Mesenchymal stem cell (in vitro differentiated cells and primary cell): ENCODE measurements around the gene SSBP1. TPM values are rescaled to one million over a fixed set of nuclear protein-coding genes. Genes with fewer than 3 reads are reported as not detected.
A peak's percentile ranks its signal among the peaks of the same experiment; 100 is the strongest.
"Not testable (repeated sequence)": the region's sequence is repeated elsewhere in the genome, so short reads cannot be mapped to it uniquely, and the experiment has no call there.

Source experiments
- DNase-seq: peaks from one replicate; pipeline ENCODE4 v3.0.0-alpha.2; 2013
- H2AFZ ChIP-seq: one replicate; pipeline ENCODE4 v1.6.1; 2013; ENCODE audit warnings: low read depth, mild to moderate bottlenecking, control low read depth, inconsistent platforms, low read length, moderate library complexity
- H2AK5ac ChIP-seq: 2 replicates; pipeline ENCODE4 v1.6.1; 2013; ENCODE audit warnings: low read length, moderate library complexity, mild to moderate bottlenecking, inconsistent platforms; ENCODE audit not compliant: severe bottlenecking
- H2BK120ac ChIP-seq: one replicate; pipeline ENCODE4 v1.6.1; 2013; ENCODE audit warnings: low read depth, mild to moderate bottlenecking, inconsistent platforms, low read length, moderate library complexity
- H2BK12ac ChIP-seq, 2 experiments: one replicate each; pipeline ENCODE4 v1.6.1; 2013; ENCODE audit warnings: inconsistent platforms in 2 of 2, low read length in 2 of 2, mild to moderate bottlenecking in 2 of 2, moderate library complexity in 2 of 2, control low read depth in 1 of 2
- H2BK15ac ChIP-seq: one replicate; pipeline ENCODE4 v1.6.1; 2013; ENCODE audit warnings: mild to moderate bottlenecking, low read depth, inconsistent platforms; ENCODE audit not compliant: poor library complexity, severe bottlenecking
- H2BK5ac ChIP-seq: 2 replicates; pipeline ENCODE4 v1.6.1; 2013; ENCODE audit warnings: low read depth, mild to moderate bottlenecking, low read length, control low read depth, inconsistent platforms; ENCODE audit not compliant: poor library complexity, severe bottlenecking
- H3K14ac ChIP-seq, 2 experiments: one replicate each; pipeline ENCODE4 v1.6.1; 2013; ENCODE audit warnings: inconsistent platforms in 2 of 2, low read length in 2 of 2, control low read depth in 1 of 2, mild to moderate bottlenecking in 1 of 2, moderate library complexity in 1 of 2
- H3K18ac ChIP-seq, 2 experiments: one replicate each; pipeline ENCODE4 v1.6.1; 2013; ENCODE audit warnings: inconsistent platforms in 2 of 2, low read length in 2 of 2, control low read depth in 1 of 2, low read depth in 1 of 2, mild to moderate bottlenecking in 1 of 2
- H3K23ac ChIP-seq, 2 experiments: one replicate each; pipeline ENCODE4 v1.6.1; 2013; ENCODE audit warnings: inconsistent platforms in 2 of 2, low read length in 2 of 2, mild to moderate bottlenecking in 2 of 2, moderate library complexity in 2 of 2, control low read depth in 1 of 2
- H3K27ac ChIP-seq: 2 replicates; pipeline ENCODE4 v1.5.1; 2013; ENCODE audit warnings: mild to moderate bottlenecking, moderate library complexity, low read length, control low read depth, inconsistent platforms; ENCODE audit not compliant: poor library complexity, severe bottlenecking
- H3K27me3 ChIP-seq, 2 experiments: 2 replicates each; pipeline versions ENCODE4 v1.6.1 to v1.7.0; 2013; ENCODE audit warnings: low read length in 2 of 2, mild to moderate bottlenecking in 2 of 2, moderate library complexity in 2 of 2, control low read depth in 1 of 2, inconsistent platforms in 1 of 2; ENCODE audit not compliant: control insufficient read depth in 1 of 2, insufficient read depth in 1 of 2
- H3K36me3 ChIP-seq, 2 experiments: 2 replicates each; pipeline versions ENCODE4 v1.6.1 to v1.7.0; 2013; ENCODE audit warnings: low read length in 2 of 2, control low read depth in 1 of 2, inconsistent platforms in 1 of 2, low read depth in 1 of 2, mild to moderate bottlenecking in 1 of 2; ENCODE audit not compliant: insufficient read depth in 2 of 2, control insufficient read depth in 1 of 2
- H3K4ac ChIP-seq, 2 experiments: one replicate each; pipeline ENCODE4 v1.6.1; 2013; ENCODE audit warnings: inconsistent platforms in 2 of 2, low read length in 2 of 2, mild to moderate bottlenecking in 2 of 2, moderate library complexity in 2 of 2, control low read depth in 1 of 2, low read depth in 1 of 2
- H3K4me1 ChIP-seq: 2 replicates; pipeline ENCODE4 v1.6.1; 2013; ENCODE audit warnings: low read depth, low read length, control low read depth; ENCODE audit not compliant: control insufficient read depth, insufficient read depth
- H3K4me2 ChIP-seq: 2 replicates; pipeline ENCODE4 v1.6.1; 2013; ENCODE audit warnings: low read length, mild to moderate bottlenecking, inconsistent platforms; ENCODE audit not compliant: poor library complexity, severe bottlenecking
- H3K4me3 ChIP-seq, 2 experiments: 2 replicates each; pipeline versions ENCODE4 v1.5.1 to v1.7.0; 2013; ENCODE audit warnings: low read length in 2 of 2, mild to moderate bottlenecking in 2 of 2, control low read depth in 1 of 2, low read depth in 1 of 2; ENCODE audit not compliant: insufficient read depth in 1 of 2
- H3K79me1 ChIP-seq: replicated peaks from 2 replicates; pipeline ENCODE4 v1.6.1; 2013; ENCODE audit warnings: mild to moderate bottlenecking, control low read depth, low read length, inconsistent platforms; ENCODE audit not compliant: poor library complexity, severe bottlenecking
- H3K9ac ChIP-seq: 2 replicates; pipeline ENCODE4 v1.7.0; 2013; ENCODE audit warnings: mild to moderate bottlenecking, low read length, moderate library complexity
- H3K9me3 ChIP-seq: 2 replicates; pipeline ENCODE4 v1.7.0; 2013; ENCODE audit warnings: mild to moderate bottlenecking, low read length; ENCODE audit not compliant: control insufficient read depth
- H4K8ac ChIP-seq: one replicate; pipeline ENCODE4 v1.6.1; 2013; ENCODE audit warnings: inconsistent platforms, mild to moderate bottlenecking, low read length, moderate library complexity
- H4K91ac ChIP-seq: one replicate; pipeline ENCODE4 v1.6.1; 2013; ENCODE audit warnings: mild to moderate bottlenecking, low read length, inconsistent platforms
- WGBS: methylation state at CpG from one replicate; pipeline ENCODE4 v1.1.7; 2013; ENCODE audit warnings: mixed read lengths; 5-methylcytosine and 5-hydroxymethylcytosine counted together
- polyA plus RNA-seq, 2 experiments: library from polyadenylated mRNA; stranded (reverse); fragments of 200-250 nt; gene quantifications; one replicate each; pipeline ENCODE4 v1.2.3, GENCODE V29; 2013

The SSBP1 gene, protein sequence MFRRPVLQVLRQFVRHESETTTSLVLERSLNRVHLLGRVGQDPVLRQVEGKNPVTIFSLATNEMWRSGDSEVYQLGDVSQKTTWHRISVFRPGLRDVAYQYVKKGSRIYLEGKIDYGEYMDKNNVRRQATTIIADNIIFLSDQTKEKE
- polyA plus RNA-seq (2013, experiment 1 of 2): 327 TPM
- polyA plus RNA-seq (2013, experiment 2 of 2): 323 TPM

DNA sequence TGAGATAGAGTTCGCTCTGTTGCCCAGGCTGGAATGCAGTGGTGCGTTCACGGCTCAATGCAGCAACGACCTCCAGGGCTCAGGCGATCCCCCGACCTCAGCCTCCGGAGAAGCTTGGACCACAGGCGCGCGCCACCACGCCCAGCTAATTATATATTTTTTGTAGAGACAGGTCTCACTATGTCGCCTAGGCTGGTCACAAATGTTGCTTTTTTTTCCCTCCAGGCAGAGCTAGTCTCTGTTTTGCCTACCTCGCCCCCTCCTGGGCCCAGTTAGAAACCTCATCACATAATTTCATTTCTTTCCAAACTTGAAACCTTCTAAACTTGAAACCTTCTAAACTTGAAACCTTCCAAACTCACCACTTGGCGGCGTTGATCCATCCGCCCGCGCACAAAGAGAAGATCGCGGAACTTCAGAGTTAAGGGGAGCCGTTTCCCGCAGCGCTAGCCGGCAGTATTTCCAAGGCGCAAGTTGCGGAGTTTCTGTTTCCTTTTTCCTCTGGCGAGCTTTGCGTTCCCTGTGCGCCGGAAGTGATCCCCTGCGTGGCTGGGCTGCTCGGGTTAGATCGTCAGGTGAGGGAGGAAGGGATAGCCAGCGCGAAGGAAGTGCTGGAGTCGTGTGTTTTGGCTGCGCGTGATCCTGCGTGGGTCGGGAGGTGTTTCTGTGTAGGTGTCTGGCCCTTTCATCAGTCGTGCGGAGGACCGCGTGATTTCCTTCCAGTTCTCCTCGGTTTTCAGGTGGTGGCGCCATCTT is at the start of gene SSBP1:
Gene SSBP1, plus strand, starts transcription at position 523 of the 756 bp plus-strand sequence. CDS start 809 bp downstream, outside the sequence.
- Histone ChIP-seq H3K27ac (peak within 1 kb of the TSS; percentile 85), H4K91ac (peak within 1 kb of the TSS; percentile 95), H3K36me3 (peaks cover 8 to 37% of the 10 kb centered on the region in 2 experiments), H2BK5ac (no peak within 1 kb of the TSS), H3K4me3 (peak within 1 kb of the TSS; percentile 91), H3K18ac (peak within 1 kb of the TSS; percentile 77 to 90), H2BK15ac (no peak within 1 kb of the TSS), H2AFZ (peak within 1 kb of the TSS; percentile 95), H4K8ac (peak within 1 kb of the TSS; percentile 100), H3K9ac (peak within 1 kb of the TSS; percentile 97), H3K27me3 (no peaks in the 10 kb centered on the region), H3K14ac (no peak within 1 kb of the TSS), H2BK12ac (no peak within 1 kb of the TSS), H3K4me2 (peak within 1 kb of the TSS; percentile 74), H3K4ac (peak within 1 kb of the TSS; percentile 47 to 49), H3K9me3 (no peaks in the 10 kb centered on the region), H2AK5ac (no peak within 1 kb of the TSS), H3K23ac (no peak within 1 kb of the TSS), H3K4me1 (peaks cover 7% of the 10 kb centered on the region), H3K79me1 (peaks cover 11% of the 10 kb centered on the region), H2BK120ac (peak within 1 kb of the TSS; percentile 67)
- peak; percentile 97 for DNase-seq
- 8% methylated on average over 41 of the region's 46 CpGs for WGBS

DNA sequence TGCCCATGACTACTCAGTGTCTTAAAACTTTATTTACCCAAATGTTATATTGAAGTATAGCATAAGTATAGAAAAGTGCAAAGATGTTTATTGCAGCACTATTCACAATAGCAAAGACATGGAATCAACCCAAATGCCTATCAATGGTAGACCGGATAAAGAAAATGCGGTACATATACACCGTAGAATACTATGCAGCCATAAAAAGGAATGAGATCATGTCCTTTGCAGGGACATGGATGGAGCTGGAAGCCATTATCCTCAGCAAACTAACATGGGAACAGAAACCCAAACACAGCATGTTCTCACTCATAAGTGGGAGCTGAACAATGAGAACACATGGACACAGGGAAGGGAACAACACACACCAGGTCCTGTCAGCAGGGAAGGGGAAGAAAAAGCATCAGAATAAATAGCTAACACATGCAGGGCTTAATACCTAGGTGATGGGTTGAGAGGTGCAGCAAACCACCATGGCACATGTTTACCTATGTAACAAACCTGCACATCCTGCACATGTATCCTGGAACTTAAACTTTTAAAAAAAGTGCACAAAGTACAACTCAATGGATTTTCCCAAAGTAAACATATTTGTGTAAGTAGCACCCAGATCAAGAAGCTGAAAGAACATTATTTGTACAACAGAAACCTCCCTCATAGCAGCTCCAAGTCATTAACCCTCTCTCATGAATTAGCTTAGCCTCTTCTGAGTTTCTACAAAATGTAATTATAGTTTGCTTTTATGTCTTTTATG is 48.9 kb upstream of the SSBP1 start:
- not testable (repeated sequence) for H2BK5ac ChIP-seq, H4K8ac ChIP-seq, H3K23ac ChIP-seq, DNase-seq, H3K27me3 ChIP-seq, H3K14ac ChIP-seq, H2BK15ac ChIP-seq, H3K4me2 ChIP-seq, H3K9ac ChIP-seq, H2BK120ac ChIP-seq, H2BK12ac ChIP-seq, H3K18ac ChIP-seq, H3K9me3 ChIP-seq, H3K36me3 ChIP-seq, H3K4ac ChIP-seq, H3K27ac ChIP-seq, H3K4me1 ChIP-seq, H4K91ac ChIP-seq, H2AK5ac ChIP-seq, H3K4me3 ChIP-seq, H2AFZ ChIP-seq
- 100% methylated on average over 3 of the region's 3 CpGs for WGBS
- peaks cover 23% of the 10 kb centered on the region for H3K79me1 ChIP-seq

DNA sequence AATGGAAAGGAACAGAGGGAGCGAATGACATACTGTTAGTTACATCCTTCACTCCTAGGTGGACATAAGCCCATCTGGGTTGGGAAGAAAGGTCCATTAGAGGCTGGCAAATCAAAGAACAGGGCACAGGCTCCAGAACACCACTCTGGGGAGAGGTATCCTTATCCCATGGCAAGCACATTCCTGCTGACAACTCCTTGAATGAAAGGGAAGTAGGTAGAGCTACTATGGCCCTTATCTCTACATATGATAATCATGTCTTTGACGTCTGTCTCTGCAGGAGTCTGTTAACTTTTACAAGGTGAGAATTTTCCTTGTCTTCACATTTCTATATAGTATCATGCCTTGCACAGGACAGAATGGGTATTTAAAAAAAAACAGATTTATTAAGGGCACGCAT is 46.6 kb upstream of the SSBP1 start:
- Histone ChIP-seq H2AK5ac (no peak overlapping the region), H4K91ac (no peak overlapping the region), H2BK12ac (no peak overlapping the region), H3K4me1 (peaks cover 4% of the 10 kb centered on the region), H3K27ac (no peak overlapping the region), H2BK5ac (no peak overlapping the region), H2BK120ac (no peak overlapping the region), H3K23ac (no peak overlapping the region), H3K27me3 (no peaks in the 10 kb centered on the region), H2BK15ac (no peak overlapping the region), H3K4me3 (no peak overlapping the region), H2AFZ (no peak overlapping the region), H3K36me3 (no peaks in the 10 kb centered on the region), H3K9me3 (no peaks in the 10 kb centered on the region), H3K79me1 (peaks cover 34% of the 10 kb centered on the region), H3K4me2 (no peak overlapping the region), H3K4ac (no peak overlapping the region), H4K8ac (no peak overlapping the region), H3K9ac (no peak overlapping the region), H3K18ac (no peak overlapping the region), H3K14ac (no peak overlapping the region)
- DNase-seq: no peak
- WGBS: 83% methylated on average over 1 of the region's 3 CpGs

DNA sequence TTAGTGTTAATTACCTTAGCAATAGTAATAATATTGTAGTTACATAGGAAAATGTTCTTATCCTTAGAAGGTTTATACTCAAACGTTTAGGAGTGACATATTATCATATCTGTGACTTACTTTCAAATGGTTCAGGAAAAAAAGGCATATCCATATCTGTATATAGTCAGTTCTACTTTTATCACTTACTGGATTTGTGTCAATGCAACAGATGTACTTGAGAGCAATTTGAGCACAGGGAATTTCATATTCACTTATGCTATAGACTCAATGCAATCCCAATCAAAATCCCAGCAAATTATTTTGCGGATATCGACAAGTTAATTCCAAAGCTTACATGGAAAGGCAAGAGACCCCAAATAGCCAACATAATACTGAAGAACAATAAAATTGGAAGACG is 46.2 kb upstream of the SSBP1 start:
- H3K79me1 ChIP-seq: peaks cover 34% of the 10 kb centered on the region
- WGBS: 100% methylated on average over 2 of the region's 4 CpGs
- H3K4ac ChIP-seq: no peak overlapping the region
- no peak overlapping the region for H2BK12ac ChIP-seq
- no peaks in the 10 kb centered on the region for H3K9me3 ChIP-seq
- H2BK120ac ChIP-seq: no peak overlapping the region
- H3K27me3 ChIP-seq: no peaks in the 10 kb centered on the region
- H3K4me3 ChIP-seq: no peak overlapping the region
- no peak overlapping the region for H4K91ac ChIP-seq
- H3K14ac ChIP-seq: no peak overlapping the region
- no peak for DNase-seq
- no peak overlapping the region for H3K23ac ChIP-seq
- no peak overlapping the region for H4K8ac ChIP-seq
- no peak overlapping the region for H2BK5ac ChIP-seq
- no peaks in the 10 kb centered on the region for H3K36me3 ChIP-seq
- H3K4me1 ChIP-seq: peaks cover 5% of the 10 kb centered on the region
- no peak overlapping the region for H3K18ac ChIP-seq
- H2AK5ac ChIP-seq: no peak overlapping the region
- no peak overlapping the region for H3K27ac ChIP-seq
- H2BK15ac ChIP-seq: no peak overlapping the region
- no peak overlapping the region for H3K4me2 ChIP-seq
- no peak overlapping the region for H2AFZ ChIP-seq
- no peak overlapping the region for H3K9ac ChIP-seq
